ENCODE results near the gene IKZF2. TPM values are rescaled to one million over a fixed set of nuclear protein-coding genes. Genes with fewer than 3 reads are reported as not detected.

The IKZF2 gene
- total RNA-seq, 1 donor from 2014 or later, result 9.0 TPM

DNA sequence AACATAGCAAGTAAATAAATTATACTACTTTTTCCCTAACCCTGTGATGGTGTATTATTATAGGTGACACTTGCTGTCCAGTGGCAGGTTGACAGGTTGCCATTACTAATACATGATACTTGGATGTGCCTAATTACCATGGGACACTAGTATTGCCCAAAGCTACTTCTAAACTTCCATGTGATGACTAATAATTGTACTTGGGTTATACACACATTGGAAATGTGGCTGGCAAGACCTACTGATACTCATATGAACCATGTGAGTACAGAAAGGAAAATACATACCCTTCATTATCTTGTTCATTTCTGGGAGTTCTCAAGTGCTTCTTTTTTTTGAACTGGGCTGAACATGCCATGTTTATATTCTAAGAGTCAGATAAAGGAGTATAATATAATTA is 156.4 kb downstream of the IKZF2 start:
- no peak overlapping the region for H3K4me3 ChIP-seq (ENCODE audit: low read depth, low read length)
- DNase-seq (ENCODE audit: low read depth) (peak; percentile 65), FAIRE-seq (no peak)
- TF ChIP-seq, protein P1, sequence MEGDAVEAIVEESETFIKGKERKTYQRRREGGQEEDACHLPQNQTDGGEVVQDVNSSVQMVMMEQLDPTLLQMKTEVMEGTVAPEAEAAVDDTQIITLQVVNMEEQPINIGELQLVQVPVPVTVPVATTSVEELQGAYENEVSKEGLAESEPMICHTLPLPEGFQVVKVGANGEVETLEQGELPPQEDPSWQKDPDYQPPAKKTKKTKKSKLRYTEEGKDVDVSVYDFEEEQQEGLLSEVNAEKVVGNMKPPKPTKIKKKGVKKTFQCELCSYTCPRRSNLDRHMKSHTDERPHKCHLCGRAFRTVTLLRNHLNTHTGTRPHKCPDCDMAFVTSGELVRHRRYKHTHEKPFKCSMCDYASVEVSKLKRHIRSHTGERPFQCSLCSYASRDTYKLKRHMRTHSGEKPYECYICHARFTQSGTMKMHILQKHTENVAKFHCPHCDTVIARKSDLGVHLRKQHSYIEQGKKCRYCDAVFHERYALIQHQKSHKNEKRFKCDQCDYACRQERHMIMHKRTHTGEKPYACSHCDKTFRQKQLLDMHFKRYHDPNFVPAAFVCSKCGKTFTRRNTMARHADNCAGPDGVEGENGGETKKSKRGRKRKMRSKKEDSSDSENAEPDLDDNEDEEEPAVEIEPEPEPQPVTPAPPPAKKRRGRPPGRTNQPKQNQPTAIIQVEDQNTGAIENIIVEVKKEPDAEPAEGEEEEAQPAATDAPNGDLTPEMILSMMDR (IDR thresholded peaks at IDR 0.05; ENCODE audit: insufficient read depth, low read length, severe bottlenecking), result no peak
- H3K36me3 ChIP-seq (ENCODE audit: control insufficient read depth, insufficient read depth, low read length), result no peaks in the 10 kb centered on the region
- H3K27me3 ChIP-seq (ENCODE audit: control insufficient read depth, insufficient read depth, low read length), result no peaks in the 10 kb centered on the region

- TF ChIP-seq, protein P1 (IDR thresholded peaks at IDR 0.05; ENCODE audit: insufficient read depth, low read length, severe bottlenecking), result no peak
- no peak overlapping the region for H3K4me3 ChIP-seq (ENCODE audit: low read depth, low read length)
- DNase-seq (ENCODE audit: low read depth), result no peak
- no peaks in the 10 kb centered on the region for H3K27me3 ChIP-seq (ENCODE audit: control insufficient read depth, insufficient read depth, low read length)
- no peaks in the 10 kb centered on the region for H3K36me3 ChIP-seq (ENCODE audit: control insufficient read depth, insufficient read depth, low read length)
- no peak for FAIRE-seq
Measured at GRCh38 chr2:212991120-212991519, 160.3 kb downstream of the IKZF2 start.

DNA sequence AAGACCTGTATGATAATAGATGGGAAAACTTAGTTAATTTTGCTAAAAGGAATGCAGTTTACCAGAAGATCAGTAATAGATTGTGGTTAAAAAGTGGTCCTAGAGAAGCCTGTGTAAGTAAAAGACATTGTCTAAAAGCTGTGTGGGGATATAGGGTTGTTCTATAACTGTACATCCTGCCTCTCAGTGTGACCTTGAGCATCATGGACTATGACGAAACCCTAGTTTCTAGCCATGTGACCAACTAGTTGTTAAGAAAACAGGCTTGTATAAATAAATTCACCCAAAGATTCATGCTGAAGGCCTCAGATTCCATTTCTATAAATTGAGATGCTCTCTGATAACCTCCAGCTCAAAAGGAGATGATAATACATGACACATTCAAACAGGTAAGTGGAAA is 160.7 kb downstream of the IKZF2 start:
- H3K36me3 ChIP-seq (ENCODE audit: control insufficient read depth, insufficient read depth, low read length), result no peaks in the 10 kb centered on the region
- H3K27me3 ChIP-seq (ENCODE audit: control insufficient read depth, insufficient read depth, low read length), result no peaks in the 10 kb centered on the region
- FAIRE-seq (no peak), DNase-seq (ENCODE audit: low read depth) (no peak)
- TF ChIP-seq, protein P1 (IDR thresholded peaks at IDR 0.05; ENCODE audit: insufficient read depth, low read length, severe bottlenecking), result no peak
- no peak overlapping the region for H3K4me3 ChIP-seq (ENCODE audit: low read depth, low read length)

DNA sequence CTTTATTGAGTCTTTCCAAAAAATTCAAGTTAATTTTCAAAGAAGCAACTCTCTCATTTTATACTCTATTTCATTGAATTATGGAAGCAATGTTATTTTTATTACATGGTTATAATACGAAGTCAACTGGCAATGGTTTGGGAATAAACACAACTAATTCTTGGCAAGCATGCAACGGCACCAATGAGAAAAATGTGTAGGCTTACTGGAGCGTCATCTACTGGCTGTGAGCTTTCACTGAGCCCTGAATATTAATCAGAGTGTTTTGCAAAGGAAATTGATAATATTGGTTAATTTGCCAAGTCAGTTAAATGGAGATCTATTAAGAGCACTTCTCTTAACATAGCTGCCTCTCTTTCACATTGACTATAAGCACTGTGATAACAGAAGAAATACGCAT is 163.9 kb downstream of the IKZF2 start:
- DNase-seq (ENCODE audit: low read depth) (no peak), FAIRE-seq (no peak)
- TF ChIP-seq, protein P1 (IDR thresholded peaks at IDR 0.05; ENCODE audit: insufficient read depth, low read length, severe bottlenecking), result no peak
- no peaks in the 10 kb centered on the region for H3K36me3 ChIP-seq (ENCODE audit: control insufficient read depth, insufficient read depth, low read length)
- no peak overlapping the region for H3K4me3 ChIP-seq (ENCODE audit: low read depth, low read length)
- no peaks in the 10 kb centered on the region for H3K27me3 ChIP-seq (ENCODE audit: control insufficient read depth, insufficient read depth, low read length)

DNA sequence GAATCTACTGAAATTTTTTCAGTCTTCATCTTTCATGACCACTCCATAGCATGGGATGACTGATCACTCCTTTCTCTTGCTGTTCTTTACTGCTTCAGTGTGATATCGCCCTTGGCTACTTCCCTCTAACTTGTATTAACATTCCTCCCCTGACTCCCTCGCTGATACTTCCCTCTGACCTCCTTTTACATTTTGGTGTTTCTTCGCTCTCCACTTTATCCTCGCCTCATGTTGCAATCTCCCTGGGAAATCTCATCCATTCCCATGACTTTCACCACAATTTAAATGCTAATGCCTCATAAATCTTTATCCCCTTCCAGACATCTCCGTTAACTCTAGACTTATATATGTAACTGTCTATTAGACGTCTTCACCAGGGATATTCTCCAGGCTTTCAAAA is 167.3 kb downstream of the IKZF2 start:
- TF ChIP-seq, protein P1 (IDR thresholded peaks at IDR 0.05; ENCODE audit: insufficient read depth, low read length, severe bottlenecking), result no peak
- no peak for FAIRE-seq
- H3K36me3 ChIP-seq (ENCODE audit: control insufficient read depth, insufficient read depth, low read length), result no peaks in the 10 kb centered on the region

GRCh38 chr2:212979799-212980198 is 171.6 kb downstream of the IKZF2 start:
- FAIRE-seq, result no peak
- TF ChIP-seq, protein P1 (IDR thresholded peaks at IDR 0.05; ENCODE audit: insufficient read depth, low read length, severe bottlenecking), result no peak
- H3K4me3 ChIP-seq (ENCODE audit: low read depth, low read length), result no peak overlapping the region
- no peaks in the 10 kb centered on the region for H3K27me3 ChIP-seq (ENCODE audit: control insufficient read depth, insufficient read depth, low read length)
- no peak for DNase-seq (ENCODE audit: low read depth)
- H3K36me3 ChIP-seq (ENCODE audit: control insufficient read depth, insufficient read depth, low read length), result no peaks in the 10 kb centered on the region

More for the DNA sequence above, 167.3 kb downstream of the IKZF2 start:
- Histone ChIP-seq H3K27me3 (ENCODE audit: control insufficient read depth, insufficient read depth, low read length) (no peaks in the 10 kb centered on the region), H3K4me3 (ENCODE audit: low read depth, low read length) (no peak overlapping the region)
- DNase-seq (ENCODE audit: low read depth), result no peak

Data from bronchial epithelial cell (primary cell).